CD14-positive monocyte (primary cell): ENCODE data around the gene SMIM3. TPM values are rescaled to one million over a fixed set of nuclear protein-coding genes. Genes with fewer than 3 reads are reported as not detected.

Experiments used
- DNase-seq, 3 donors: peaks; one replicate each; pipeline ENCODE4 v3.0.0-alpha.2; 2011 to 2022
- H2AFZ ChIP-seq: 2 replicates; pipeline ENCODE4 v1.6.0; 2012; ENCODE audit warnings: mild to moderate bottlenecking, low read depth, low read length, inconsistent platforms; ENCODE audit not compliant: insufficient read depth, poor library complexity, severe bottlenecking
- H3K27ac ChIP-seq, 2 donors: 1 replicate in 1 of 2; 2 replicates in 1 of 2; pipeline ENCODE4 v1.5.1; 2012 to 2013; ENCODE audit warnings: low read length in 2 of 2, control low read depth in 1 of 2, inconsistent platforms in 1 of 2, low read depth in 1 of 2, mild to moderate bottlenecking in 1 of 2
- H3K27me3 ChIP-seq, 2 donors: one replicate each; pipeline versions ENCODE4 v1.6.0 to v1.6.1; 2011 to 2013; ENCODE audit warnings: low read length in 2 of 2; ENCODE audit not compliant: control insufficient read depth in 2 of 2, insufficient read depth in 2 of 2
- H3K36me3 ChIP-seq, 2 donors: replicated peaks in 1 of 2; 1 replicate in 1 of 2; 2 replicates in 1 of 2; pipeline versions ENCODE4 v1.5.1 to v1.6.1; 2012 to 2013; ENCODE audit warnings: low read length in 2 of 2, control low read depth in 1 of 2, inconsistent platforms in 1 of 2, mild to moderate bottlenecking in 1 of 2; ENCODE audit not compliant: insufficient read depth in 2 of 2, control insufficient read depth in 1 of 2
- H3K4me1 ChIP-seq, 2 donors: 1 replicate in 1 of 2; 2 replicates in 1 of 2; pipeline versions ENCODE4 v1.5.1 to v1.6.1; 2012 to 2013; ENCODE audit warnings: low read length in 2 of 2, control low read depth in 1 of 2, inconsistent platforms in 1 of 2, mild to moderate bottlenecking in 1 of 2, moderate library complexity in 1 of 2; ENCODE audit not compliant: insufficient read depth in 2 of 2, control insufficient read depth in 1 of 2
- H3K4me2 ChIP-seq: replicated peaks from 2 replicates; pipeline ENCODE3; 2012; ENCODE audit warnings: low read length, moderate library complexity, mild to moderate bottlenecking; ENCODE audit not compliant: poor library complexity, severe bottlenecking; ENCODE audit errors: extremely low read depth
- H3K4me3 ChIP-seq, 3 experiments: fragments of 200-600 bp in 1 of 3; sonication (generic) in 1 of 3; replicated peaks in 1 of 3; 1 replicate in 2 of 3; 2 replicates in 1 of 3; pipeline ENCODE4 v1.5.1; 2011 to 2013; ENCODE audit warnings: low read length in 3 of 3, mild to moderate bottlenecking in 3 of 3, control low read depth in 2 of 3, low read depth in 2 of 3, inconsistent platforms in 1 of 3, moderate library complexity in 1 of 3
- H3K79me2 ChIP-seq: 2 replicates; pipeline ENCODE4 v1.6.0; 2012; ENCODE audit warnings: mild to moderate bottlenecking, control low read depth, inconsistent platforms, low read length, moderate library complexity; ENCODE audit not compliant: insufficient read depth
- H3K9ac ChIP-seq: 2 replicates; pipeline ENCODE4 v1.6.0; 2017; ENCODE audit warnings: low read length, mild to moderate bottlenecking; ENCODE audit not compliant: insufficient read depth, poor library complexity, severe bottlenecking
- H3K9me3 ChIP-seq, 2 donors: replicated peaks in 1 of 2; 1 replicate in 1 of 2; 2 replicates in 1 of 2; pipeline versions ENCODE4 v1.5.1 to v1.6.1; 2012 to 2013; ENCODE audit warnings: low read length in 2 of 2, control low read depth in 1 of 2; ENCODE audit not compliant: control insufficient read depth in 1 of 2, insufficient read depth in 1 of 2
- H4K20me1 ChIP-seq: 2 replicates; pipeline ENCODE4 v1.6.0; 2012; ENCODE audit warnings: mild to moderate bottlenecking, low read length, control low read depth, moderate library complexity; ENCODE audit not compliant: insufficient read depth
- H3K27ac Mint-ChIP-seq, 7 donors: one replicate each; pipeline ENCODE4 v1.8.0; 2020; ENCODE audit warnings: mild to moderate bottlenecking in 7 of 7, mixed read lengths in 7 of 7, moderate library complexity in 6 of 7, inconsistent platforms in 2 of 7
- H3K27me3 Mint-ChIP-seq, 3 donors: one replicate each; pipeline ENCODE4 v1.8.0; 2021 to 2022; ENCODE audit warnings: low read depth in 3 of 3, mild to moderate bottlenecking in 3 of 3, mixed read lengths in 3 of 3, moderate library complexity in 3 of 3, inconsistent platforms in 1 of 3
- H3K36me3 Mint-ChIP-seq, 2 donors: one replicate each; pipeline ENCODE4 v1.8.0; 2020; ENCODE audit warnings: mixed read lengths in 2 of 2, inconsistent platforms in 1 of 2, mild to moderate bottlenecking in 1 of 2
- H3K4me1 Mint-ChIP-seq: one replicate; pipeline ENCODE4 v1.8.0; 2020; ENCODE audit warnings: mild to moderate bottlenecking, mixed read lengths
- H3K4me3 Mint-ChIP-seq, 2 donors: one replicate each; pipeline ENCODE4 v1.8.0; 2020; ENCODE audit warnings: mild to moderate bottlenecking in 2 of 2, mixed read lengths in 2 of 2, moderate library complexity in 1 of 2
- H3K9me3 Mint-ChIP-seq, 7 donors: one replicate each; pipeline ENCODE4 v1.8.0; 2020 to 2022; ENCODE audit warnings: mixed read lengths in 7 of 7, mild to moderate bottlenecking in 6 of 7, moderate library complexity in 6 of 7, inconsistent platforms in 2 of 7
- CTCF ChIP-seq: fragments of 200-600 bp; IDR thresholded peaks from one replicate; pipeline ENCODE4 v1.8.0; 2022; ENCODE audit warnings: antibody characterized with exemption, mild to moderate bottlenecking
- WGBS: methylation state at CpG from one replicate; pipeline ENCODE4 v1.1.5; 2013; ENCODE audit warnings: missing lambda C conversion rate; ENCODE audit not compliant: insufficient coverage; 5-methylcytosine and 5-hydroxymethylcytosine counted together
- intact Hi-C, 2 donors: fragments of 100-400 bp; cut with micrococcal nuclease; formaldehyde crosslinking; loops; one replicate each; pipeline versions ENCODE4 v1.15.0 to v1.15.1; 2023
- polyA plus RNA-seq, 3 donors: library from polyadenylated mRNA; depleted of rRNA in 1 of 3; unstranded in 2 of 3; stranded (reverse) in 1 of 3; fragments of 300-500 nt in 2 of 3; fragments of >200 nt in 1 of 3; fragmentation: Illumina TruSeq in 2 of 3; gene quantifications; 1 replicate in 2 of 3; 2 replicates in 1 of 3; pipeline ENCODE4 v1.2.3, GENCODE V29; 2012 to 2021

The SMIM3 gene
- polyA plus RNA-seq, 3 donors: 41.7 to 52.2 (median 45.4) TPM

GRCh38 chr5:150780187-150780692 is 1.7 kb downstream of the SMIM3 start:
- H3K27ac Mint-ChIP-seq: peak overlapping the region; percentile 81 to 99 (median 88)
- 45% methylated on average over 4 of the region's 6 CpGs for whole genome bisulfite sequencing
- intact Hi-C loops: loop anchor here in 1 of 2 donors (5.0 kb wide), 3 partner anchors 43 to 303 kb away; partner anchors contain the start of gene RBM22
- Histone ChIP-seq H3K9ac (peak overlapping the region; percentile 47), H4K20me1 (peaks cover 30% of the 10 kb centered on the region), H3K79me2 (peaks cover 91% of the 10 kb centered on the region), H3K27me3 (no peaks in the 10 kb centered on the region), H3K9me3 (no peaks in the 10 kb centered on the region), H2AFZ (no peak overlapping the region), H3K4me1 (peaks cover 61 to 72% of the 10 kb centered on the region in 2 donors), H3K27ac (peak overlapping the region; percentile 47 to 86), H3K4me2 (peak overlapping the region; percentile 70), H3K36me3 (no peaks in the 10 kb centered on the region), H3K4me3 (peak overlapping the region; percentile 78 to 96 (median 78))
- TF ChIP-seq CTCF: no peak
- H3K27me3 Mint-ChIP-seq: no peaks in the 10 kb centered on the region
- peaks cover 12 to 13% of the 10 kb centered on the region in 2 donors for H3K36me3 Mint-ChIP-seq
- peaks cover 71% of the 10 kb centered on the region for H3K4me1 Mint-ChIP-seq
- DNase-seq: peak; percentile 60 to 92 (median 65)
- H3K4me3 Mint-ChIP-seq: peak overlapping the region; percentile 99
- H3K9me3 Mint-ChIP-seq: peaks cover 0 to 2% (median 0%) of the 10 kb centered on the region in 7 donors

DNA sequence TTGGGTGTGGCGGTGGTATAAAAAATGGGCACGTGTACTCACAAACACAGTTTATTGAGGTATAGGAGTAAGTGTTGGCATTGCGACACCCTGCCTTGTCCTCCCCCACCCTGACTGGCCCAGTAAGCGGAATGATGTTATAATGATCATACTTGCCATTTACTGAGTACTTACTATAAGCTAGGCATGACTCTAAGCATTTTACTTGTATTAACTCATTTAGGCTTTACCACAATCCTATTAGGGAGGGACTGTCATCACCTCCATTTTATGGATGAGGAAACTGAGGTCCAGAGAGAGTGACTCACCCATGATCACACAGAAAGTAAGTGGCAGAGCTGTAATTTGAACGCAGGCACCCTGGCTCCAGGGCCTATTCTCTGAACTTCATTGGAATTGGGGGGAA is 2.3 kb downstream of the SMIM3 start:
- intact Hi-C loops: loop anchor here in 1 of 2 donors (5.0 kb wide), 3 partner anchors 44 to 304 kb away; partner anchors contain the start of gene RBM22
- peaks cover 72% of the 10 kb centered on the region for H3K4me1 Mint-ChIP-seq
- Histone ChIP-seq H3K4me3 (peak overlapping the region in 1 of 3 experiments; percentile 96), H3K9ac (peak overlapping the region; percentile 47), H3K27me3 (no peaks in the 10 kb centered on the region), H3K36me3 (no peaks in the 10 kb centered on the region), H3K9me3 (no peaks in the 10 kb centered on the region), H3K79me2 (peaks cover 97% of the 10 kb centered on the region), H3K4me2 (peak overlapping the region; percentile 70), H3K4me1 (peaks cover 61 to 72% of the 10 kb centered on the region in 2 donors), H4K20me1 (peaks cover 30% of the 10 kb centered on the region), H3K27ac (peak overlapping the region; percentile 47 to 86), H2AFZ (no peak overlapping the region)
- peak overlapping the region; percentile 81 to 99 (median 88) for H3K27ac Mint-ChIP-seq
- no peak for TF ChIP-seq CTCF
- peaks cover 0 to 3% (median 0%) of the 10 kb centered on the region in 7 donors for H3K9me3 Mint-ChIP-seq
- no peaks in the 10 kb centered on the region for H3K27me3 Mint-ChIP-seq
- H3K4me3 Mint-ChIP-seq: peak overlapping the region in 1 of 2 donors; percentile 99
- peak; percentile 52 to 88 (median 74) for DNase-seq
- peaks cover 15 to 17% of the 10 kb centered on the region in 2 donors for H3K36me3 Mint-ChIP-seq
- no CpG with 5 or more reads among the region's 5 CpGs for WGBS
